Activated B cell treated with CpG ODN at 0.5 μM for 24 hours (primary cell): ENCODE data around the gene ULBP2. TPM values are rescaled to one million over a fixed set of nuclear protein-coding genes. Genes with fewer than 3 reads are reported as not detected.
"Not testable (repeated sequence)": the region's sequence is repeated elsewhere in the genome, so short reads cannot be mapped to it uniquely, and the experiment has no call there.

ENCODE experiments used
- ATAC-seq: fragments of 200-7000 bp; cut with Tn5 transposase; one replicate; pipeline ENCODE4 v1.10.0; 2021; ENCODE audit warnings: low read depth, mild to moderate bottlenecking, moderate library complexity
- CTCF ChIA-PET: fragments of 350-600 bp; sonication (Branson Sonifier 250); formaldehyde crosslinking; loops from one replicate; lab custom pipeline; 2021; ENCODE audit warnings: antibody characterized with exemption; lab: Charles Lee
- POLR2A ChIA-PET: fragments of 350-600 bp; sonication (Branson Sonifier 250); formaldehyde crosslinking; loops from one replicate; lab custom pipeline; 2021; ENCODE audit warnings: antibody characterized with exemption; lab: Charles Lee
- DNase-seq: peaks from one replicate; pipeline ENCODE4 v3.0.0; 2022
- H3K27ac Mint-ChIP-seq: one replicate; pipeline ENCODE4 v1.8.0; 2020; ENCODE audit warnings: mixed read lengths
- H3K27me3 Mint-ChIP-seq: one replicate; pipeline ENCODE4 v1.8.0; 2021; ENCODE audit warnings: mixed read lengths
- H3K36me3 Mint-ChIP-seq: one replicate; pipeline ENCODE4 v1.8.0; 2021; ENCODE audit warnings: low read depth, mixed read lengths
- H3K4me1 Mint-ChIP-seq: one replicate; pipeline ENCODE4 v1.8.0; 2021; ENCODE audit warnings: mixed read lengths
- H3K4me3 Mint-ChIP-seq: one replicate; pipeline ENCODE4 v1.8.0; 2020; ENCODE audit warnings: mild to moderate bottlenecking, mixed read lengths
- H3K9me3 Mint-ChIP-seq: one replicate; pipeline ENCODE4 v1.8.0; 2020; ENCODE audit warnings: mixed read lengths
- CTCF ChIP-seq: fragments of 200-600 bp; IDR thresholded peaks from one replicate; pipeline ENCODE4 v1.8.0; 2022; ENCODE audit warnings: antibody characterized with exemption, mild to moderate bottlenecking
- intact Hi-C: fragments of 100-400 bp; cut with micrococcal nuclease; formaldehyde crosslinking; loops from one replicate; pipeline ENCODE4 v1.15.1; 2024
- total RNA-seq: library from RNA; stranded (reverse); gene quantifications from 2 replicates; pipeline ENCODE4 v1.2.3, GENCODE V29; 2022

Gene ULBP2
- total RNA-seq, 1 donor from 2014 or later = 0.29 TPM

- TF ChIP-seq CTCF = no peak
- ATAC-seq (no peak), DNase-seq (no peak)
- POLR2A ChIA-PET = interaction anchor here (1.4 to 1.7 kb wide), 2 partner anchors 15 to 26 kb away, joined by 5 read pairs; partner anchors contain the start of gene ULBP1
- peaks cover 26% of the 10 kb centered on the region for H3K4me1 Mint-ChIP-seq
- peak overlapping the region; percentile 75 for H3K4me3 Mint-ChIP-seq
- CTCF ChIA-PET = no interaction called here
- H3K36me3 Mint-ChIP-seq = peaks cover 2% of the 10 kb centered on the region
- H3K9me3 Mint-ChIP-seq = peaks cover 5% of the 10 kb centered on the region
- peak overlapping the region; percentile 5 for H3K27ac Mint-ChIP-seq
- intact Hi-C loops = loop anchor here (2.0 kb wide), 2 partner anchors 27 to 51 kb away; partner anchors contain the start of gene ULBP1
- peaks cover 66% of the 10 kb centered on the region for H3K27me3 Mint-ChIP-seq
These were observed 48.4 kb downstream of the ULBP2 start for GRCh38 chr6:149990212-149990660.

- peaks cover 26% of the 10 kb centered on the region for H3K4me1 Mint-ChIP-seq
- peak overlapping the region; percentile 5 for H3K27ac Mint-ChIP-seq
- H3K27me3 Mint-ChIP-seq = peaks cover 66% of the 10 kb centered on the region
- H3K36me3 Mint-ChIP-seq = peaks cover 2% of the 10 kb centered on the region
- DNase-seq (peak; percentile 59), ATAC-seq (peak; percentile 70)
- TF ChIP-seq CTCF = no peak
- peaks cover 5% of the 10 kb centered on the region for H3K9me3 Mint-ChIP-seq
- intact Hi-C loops = loop anchor here (1.0 to 2.0 kb wide), 3 partner anchors 14 to 52 kb away; partner anchors contain the start of gene ULBP1
- H3K4me3 Mint-ChIP-seq = peak overlapping the region; percentile 75
- ChIA-PET POLR2A (interaction anchor here (1.4 to 1.7 kb wide), 2 partner anchors 14 to 27 kb away, joined by 5 read pairs; partner anchors contain the start of gene ULBP1), CTCF (interaction anchor here (0.7 to 2.3 kb wide), 2 partner anchors 10 to 26 kb away, joined by 3 to 6 read pairs; no protein-coding TSS in a partner anchor)
These were observed 49.1 kb downstream of the ULBP2 start for GRCh38 chr6:149990661-149991471.

- not testable (repeated sequence) for H3K27ac Mint-ChIP-seq
- POLR2A ChIA-PET = interaction anchor here (1.4 kb wide), 1 partner anchor 28 kb away, joined by 5 read pairs; the partner anchor contains the start of gene ULBP1
These were observed 49.6 kb downstream of the ULBP2 start for GRCh38 chr6:149991472-149991795.

DNA sequence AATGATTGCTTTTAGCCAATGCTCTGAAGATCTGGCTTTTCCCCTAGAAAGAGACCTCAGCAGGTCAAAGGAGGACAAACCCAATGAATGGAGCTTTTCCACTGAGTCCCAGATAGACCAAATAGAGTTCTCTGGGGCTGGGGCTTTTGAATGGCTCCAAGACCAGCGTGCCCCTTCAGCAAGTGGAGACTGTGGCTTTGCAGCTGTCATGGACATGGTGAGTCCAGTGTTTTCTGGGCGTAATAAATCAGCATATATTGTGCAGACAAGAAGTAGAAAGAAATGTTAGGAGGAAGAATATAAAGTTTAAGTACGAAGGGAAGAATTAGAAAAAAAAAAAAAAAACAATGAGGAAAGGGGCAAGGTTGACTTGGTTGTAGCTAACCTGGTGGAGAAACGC is 50.0 kb downstream of the ULBP2 start:
- ChIA-PET CTCF (interaction anchor here (2.3 kb wide), 1 partner anchor 25 kb away, joined by 6 read pairs; no protein-coding TSS in a partner anchor), POLR2A (interaction anchor here (1.4 kb wide), 1 partner anchor 28 kb away, joined by 5 read pairs; the partner anchor contains the start of gene ULBP1)
- Mint-ChIP-seq H3K4me3 (peak overlapping the region; percentile 75), H3K27ac (no peak overlapping the region), H3K36me3 (peaks cover 2% of the 10 kb centered on the region), H3K4me1 (peaks cover 26% of the 10 kb centered on the region), H3K27me3 (peaks cover 66% of the 10 kb centered on the region), H3K9me3 (peaks cover 5% of the 10 kb centered on the region)
- intact Hi-C loops = loop anchor here (1.0 to 2.0 kb wide), 3 partner anchors 13 to 53 kb away; partner anchors contain the start of gene ULBP1
- TF ChIP-seq CTCF = no peak
- no peak for DNase-seq
- no peak for ATAC-seq

More at GRCh38 chr6:149991472-149991795, 49.6 kb downstream of the ULBP2 start:
- intact Hi-C loops = loop anchor here (1.0 to 2.0 kb wide), 3 partner anchors 14 to 53 kb away; partner anchors contain the start of gene ULBP1
- Mint-ChIP-seq H3K27me3 (peaks cover 66% of the 10 kb centered on the region), H3K4me1 (peaks cover 26% of the 10 kb centered on the region), H3K4me3 (peak overlapping the region; percentile 75)
- H3K9me3 Mint-ChIP-seq, DNase-seq, H3K36me3 Mint-ChIP-seq: not testable (repeated sequence)
- CTCF ChIA-PET = interaction anchor here (0.7 to 2.3 kb wide), 2 partner anchors 9 to 25 kb away, joined by 3 to 6 read pairs; no protein-coding TSS in a partner anchor
- ATAC-seq = peak; percentile 69

- intact Hi-C loops = no loop called here
- H3K9me3 Mint-ChIP-seq = no peaks in the 10 kb centered on the region
- peaks cover 45% of the 10 kb centered on the region for H3K27me3 Mint-ChIP-seq
- no peak overlapping the region for H3K27ac Mint-ChIP-seq
- ATAC-seq = no peak
- POLR2A ChIA-PET = no interaction called here
- no peak for TF ChIP-seq CTCF
- DNase-seq = no peak
- CTCF ChIA-PET = interaction anchor here (1.0 kb wide), 1 partner anchor 21 kb away, joined by 3 read pairs; no protein-coding TSS in a partner anchor
- peaks cover 14% of the 10 kb centered on the region for H3K4me1 Mint-ChIP-seq
- H3K36me3 Mint-ChIP-seq = no peaks in the 10 kb centered on the region
- no peak overlapping the region for H3K4me3 Mint-ChIP-seq
These were observed 53.5 kb downstream of the ULBP2 start for GRCh38 chr6:149995235-149995750.
